SW480 (cell line): ENCODE data around the gene EIF2B4.
A peak's percentile ranks its signal among the peaks of the same experiment; 100 is the strongest.
"Not testable (repeated sequence)": the region's sequence is repeated elsewhere in the genome, so short reads cannot be mapped to it uniquely, and the experiment has no call there.

Experiments
- DNase-seq: peaks from one replicate; pipeline ENCODE4 v3.0.0-alpha.2; 2016; ENCODE audit warnings: low spot score

The EIF2B4 gene

DNA sequence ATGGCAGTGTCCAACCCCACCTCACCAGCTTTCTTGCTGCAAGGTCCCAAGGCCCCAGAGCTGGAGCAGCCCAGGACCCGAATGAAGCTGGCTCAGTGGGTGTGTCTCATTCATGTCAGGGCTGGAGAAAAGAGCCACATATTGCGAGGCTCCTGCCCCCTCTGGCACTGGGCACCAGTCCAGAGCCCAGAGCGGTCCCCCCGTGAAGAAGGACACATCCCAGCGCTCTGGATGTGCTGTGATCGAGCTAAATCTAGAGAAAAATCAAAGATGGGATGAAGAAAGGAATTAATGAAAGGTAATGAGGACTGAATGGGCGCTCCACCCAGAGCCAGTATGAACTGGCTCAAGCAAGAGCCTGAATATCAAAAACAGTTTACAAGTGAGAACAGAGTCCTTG lies 34.0 kb downstream of the EIF2B4 start:
- DNase-seq = no peak

GRCh38 chr2:27335311-27335710 lies 34.8 kb downstream of the EIF2B4 start:
- no peak for DNase-seq

DNA sequence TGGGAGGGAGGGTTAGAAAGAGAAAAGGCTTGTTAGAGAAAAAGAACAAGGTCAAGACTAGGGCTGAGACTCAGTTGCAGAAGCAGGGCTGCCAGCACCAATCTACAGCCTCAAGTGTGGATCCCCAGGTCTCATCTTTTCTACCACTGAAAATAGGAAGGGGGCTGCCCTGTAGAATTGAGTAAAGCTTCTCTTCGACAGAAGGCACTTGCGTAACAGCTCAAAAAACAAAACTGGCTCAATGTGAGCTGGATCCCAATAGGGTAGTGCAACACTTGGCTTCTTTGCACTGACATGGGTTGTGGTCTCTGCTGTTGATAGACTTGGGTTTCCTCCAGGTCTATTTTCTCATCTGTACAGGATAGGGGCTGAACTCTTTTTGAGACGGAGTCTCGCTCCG lies 45.4 kb downstream of the EIF2B4 start:
- DNase-seq = no peak

DNA sequence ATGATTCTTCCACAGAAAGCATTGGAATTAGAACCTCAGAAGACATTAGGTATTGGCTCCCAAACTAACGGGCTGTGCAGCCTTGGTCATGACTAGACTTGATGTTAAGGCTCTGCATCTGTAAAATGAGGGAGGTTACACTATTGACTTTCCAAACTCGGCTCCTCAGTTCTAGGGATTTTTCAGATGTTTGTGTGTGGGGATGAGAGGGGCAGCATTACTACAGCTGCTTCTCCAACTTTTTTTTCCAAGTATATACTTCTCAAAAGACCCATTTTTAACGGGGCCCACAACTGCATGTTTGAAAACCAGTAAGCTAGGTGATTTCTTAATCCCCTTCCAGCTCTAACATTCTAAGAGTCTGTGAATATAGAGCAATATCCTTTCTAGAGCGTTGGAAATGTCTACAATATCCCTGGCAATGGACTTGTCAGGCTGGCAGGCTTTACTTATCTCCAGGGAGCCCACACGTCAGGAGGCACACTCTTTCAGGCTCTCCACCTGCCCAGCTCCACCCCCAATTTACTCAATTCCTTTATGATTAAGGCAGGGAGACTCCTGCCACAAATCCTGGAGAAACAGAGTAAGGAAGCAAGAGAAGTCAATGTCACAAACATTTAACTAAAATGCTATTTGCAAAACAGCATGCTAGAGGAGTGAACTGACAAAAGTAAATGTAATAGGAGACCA lies 46.4 kb downstream of the EIF2B4 start:
- DNase-seq = no peak

- peak; percentile 96 for DNase-seq
Measured at GRCh38 chr2:27322766-27323595, 47.2 kb downstream of the EIF2B4 start, which contains the start of gene MPV17. MPV17 (minus strand) TSS chr2:27323097; CDS start chr2:27322517, 580 bp downstream.

- peak; percentile 33 for DNase-seq
Measured at GRCh38 chr2:27322301-27322765, 47.8 kb downstream of the EIF2B4 start.

DNA sequence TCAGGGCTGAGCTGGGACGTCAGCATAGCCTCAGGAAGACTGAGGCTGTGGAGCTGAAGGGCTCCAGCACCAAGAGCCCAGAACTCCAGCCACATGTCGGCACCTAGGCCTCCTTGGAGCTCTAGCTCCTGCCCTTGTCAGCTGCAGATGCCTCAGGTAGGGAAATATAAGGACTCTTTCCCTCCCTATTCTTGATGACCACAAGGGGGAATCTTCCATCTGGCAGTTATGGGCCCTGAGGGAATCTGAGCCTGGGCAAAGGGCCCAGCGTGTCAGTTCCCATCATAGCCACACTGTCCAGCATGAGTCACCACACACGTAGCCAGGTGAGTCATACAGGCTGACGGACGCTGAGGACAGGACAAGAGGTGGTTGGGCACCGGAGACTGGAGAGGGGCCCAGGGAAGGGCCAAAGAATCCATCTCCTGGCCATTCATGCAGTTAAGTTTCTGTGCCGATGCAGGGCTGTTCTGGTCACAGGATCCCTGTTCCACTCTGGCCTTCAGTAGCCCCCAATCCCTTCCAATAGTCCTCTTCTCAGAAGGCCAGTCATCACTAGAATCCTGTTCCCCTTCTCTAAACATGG lies 49.1 kb downstream of the EIF2B4 start:
- DNase-seq = peak; percentile 98

DNA sequence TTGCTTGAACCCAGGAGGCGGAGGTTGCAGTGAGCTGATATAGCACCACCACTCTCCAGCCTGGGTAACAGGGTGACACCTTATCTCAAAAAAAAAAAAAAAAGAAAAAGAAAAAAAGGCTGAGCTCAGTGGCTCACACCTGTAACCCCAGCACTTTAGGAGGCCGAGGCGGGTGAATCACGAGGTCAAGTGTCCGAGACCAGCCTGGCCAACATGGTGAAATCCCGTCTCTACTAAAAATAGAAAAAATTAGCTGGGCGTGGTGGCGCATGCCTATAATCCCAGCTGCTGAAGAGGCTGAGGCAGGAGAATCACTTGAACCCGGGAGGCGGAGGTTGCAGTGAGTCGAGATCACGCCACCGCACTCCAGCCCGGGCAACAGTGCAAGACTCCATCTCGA lies 50.3 kb downstream of the EIF2B4 start:
- DNase-seq = not testable (repeated sequence)

GRCh38 chr2:27316655-27317412 lies 53.3 kb downstream of the EIF2B4 start:
- no peak for DNase-seq

- DNase-seq = no peak
Measured at GRCh38 chr2:27315122-27315521, 55.0 kb downstream of the EIF2B4 start.

GRCh38 chr2:27314709-27315108 lies 55.4 kb downstream of the EIF2B4 start:
- no peak for DNase-seq
